CD14-positive monocyte (primary cell): ENCODE data around the gene GPR37L1. TPM values are rescaled to one million over a fixed set of nuclear protein-coding genes. Genes with fewer than 3 reads are reported as not detected.
"Not testable (repeated sequence)": the region's sequence is repeated elsewhere in the genome, so short reads cannot be mapped to it uniquely, and the experiment has no call there.

ENCODE experiments used
- DNase-seq, 3 donors: peaks; one replicate each; pipeline ENCODE4 v3.0.0-alpha.2; 2011 to 2022
- H2AFZ ChIP-seq: 2 replicates; pipeline ENCODE4 v1.6.0; 2012; ENCODE audit warnings: mild to moderate bottlenecking, low read depth, low read length, inconsistent platforms; ENCODE audit not compliant: insufficient read depth, poor library complexity, severe bottlenecking
- H3K27ac ChIP-seq, 2 donors: 1 replicate in 1 of 2; 2 replicates in 1 of 2; pipeline ENCODE4 v1.5.1; 2012 to 2013; ENCODE audit warnings: low read length in 2 of 2, control low read depth in 1 of 2, inconsistent platforms in 1 of 2, low read depth in 1 of 2, mild to moderate bottlenecking in 1 of 2
- H3K27me3 ChIP-seq, 2 donors: one replicate each; pipeline versions ENCODE4 v1.6.0 to v1.6.1; 2011 to 2013; ENCODE audit warnings: low read length in 2 of 2; ENCODE audit not compliant: control insufficient read depth in 2 of 2, insufficient read depth in 2 of 2
- H3K36me3 ChIP-seq, 2 donors: replicated peaks in 1 of 2; 1 replicate in 1 of 2; 2 replicates in 1 of 2; pipeline versions ENCODE4 v1.5.1 to v1.6.1; 2012 to 2013; ENCODE audit warnings: low read length in 2 of 2, control low read depth in 1 of 2, inconsistent platforms in 1 of 2, mild to moderate bottlenecking in 1 of 2; ENCODE audit not compliant: insufficient read depth in 2 of 2, control insufficient read depth in 1 of 2
- H3K4me1 ChIP-seq, 2 donors: 1 replicate in 1 of 2; 2 replicates in 1 of 2; pipeline versions ENCODE4 v1.5.1 to v1.6.1; 2012 to 2013; ENCODE audit warnings: low read length in 2 of 2, control low read depth in 1 of 2, inconsistent platforms in 1 of 2, mild to moderate bottlenecking in 1 of 2, moderate library complexity in 1 of 2; ENCODE audit not compliant: insufficient read depth in 2 of 2, control insufficient read depth in 1 of 2
- H3K4me2 ChIP-seq: replicated peaks from 2 replicates; pipeline ENCODE3; 2012; ENCODE audit warnings: low read length, moderate library complexity, mild to moderate bottlenecking; ENCODE audit not compliant: poor library complexity, severe bottlenecking; ENCODE audit errors: extremely low read depth
- H3K4me3 ChIP-seq, 3 experiments: fragments of 200-600 bp in 1 of 3; sonication (generic) in 1 of 3; replicated peaks in 1 of 3; 1 replicate in 2 of 3; 2 replicates in 1 of 3; pipeline ENCODE4 v1.5.1; 2011 to 2013; ENCODE audit warnings: low read length in 3 of 3, mild to moderate bottlenecking in 3 of 3, control low read depth in 2 of 3, low read depth in 2 of 3, inconsistent platforms in 1 of 3, moderate library complexity in 1 of 3
- H3K79me2 ChIP-seq: 2 replicates; pipeline ENCODE4 v1.6.0; 2012; ENCODE audit warnings: mild to moderate bottlenecking, control low read depth, inconsistent platforms, low read length, moderate library complexity; ENCODE audit not compliant: insufficient read depth
- H3K9ac ChIP-seq: 2 replicates; pipeline ENCODE4 v1.6.0; 2017; ENCODE audit warnings: low read length, mild to moderate bottlenecking; ENCODE audit not compliant: insufficient read depth, poor library complexity, severe bottlenecking
- H3K9me3 ChIP-seq, 2 donors: replicated peaks in 1 of 2; 1 replicate in 1 of 2; 2 replicates in 1 of 2; pipeline versions ENCODE4 v1.5.1 to v1.6.1; 2012 to 2013; ENCODE audit warnings: low read length in 2 of 2, control low read depth in 1 of 2; ENCODE audit not compliant: control insufficient read depth in 1 of 2, insufficient read depth in 1 of 2
- H4K20me1 ChIP-seq: 2 replicates; pipeline ENCODE4 v1.6.0; 2012; ENCODE audit warnings: mild to moderate bottlenecking, low read length, control low read depth, moderate library complexity; ENCODE audit not compliant: insufficient read depth
- H3K27ac Mint-ChIP-seq, 7 donors: one replicate each; pipeline ENCODE4 v1.8.0; 2020; ENCODE audit warnings: mild to moderate bottlenecking in 7 of 7, mixed read lengths in 7 of 7, moderate library complexity in 6 of 7, inconsistent platforms in 2 of 7
- H3K27me3 Mint-ChIP-seq, 3 donors: one replicate each; pipeline ENCODE4 v1.8.0; 2021 to 2022; ENCODE audit warnings: low read depth in 3 of 3, mild to moderate bottlenecking in 3 of 3, mixed read lengths in 3 of 3, moderate library complexity in 3 of 3, inconsistent platforms in 1 of 3
- H3K36me3 Mint-ChIP-seq, 2 donors: one replicate each; pipeline ENCODE4 v1.8.0; 2020; ENCODE audit warnings: mixed read lengths in 2 of 2, inconsistent platforms in 1 of 2, mild to moderate bottlenecking in 1 of 2
- H3K4me1 Mint-ChIP-seq: one replicate; pipeline ENCODE4 v1.8.0; 2020; ENCODE audit warnings: mild to moderate bottlenecking, mixed read lengths
- H3K4me3 Mint-ChIP-seq, 2 donors: one replicate each; pipeline ENCODE4 v1.8.0; 2020; ENCODE audit warnings: mild to moderate bottlenecking in 2 of 2, mixed read lengths in 2 of 2, moderate library complexity in 1 of 2
- H3K9me3 Mint-ChIP-seq, 7 donors: one replicate each; pipeline ENCODE4 v1.8.0; 2020 to 2022; ENCODE audit warnings: mixed read lengths in 7 of 7, mild to moderate bottlenecking in 6 of 7, moderate library complexity in 6 of 7, inconsistent platforms in 2 of 7
- WGBS: methylation state at CpG from one replicate; pipeline ENCODE4 v1.1.5; 2013; ENCODE audit warnings: missing lambda C conversion rate; ENCODE audit not compliant: insufficient coverage; 5-methylcytosine and 5-hydroxymethylcytosine counted together
- intact Hi-C, 2 donors: fragments of 100-400 bp; cut with micrococcal nuclease; formaldehyde crosslinking; loops; one replicate each; pipeline versions ENCODE4 v1.15.0 to v1.15.1; 2023
- polyA plus RNA-seq, 3 donors: library from polyadenylated mRNA; depleted of rRNA in 1 of 3; unstranded in 2 of 3; stranded (reverse) in 1 of 3; fragments of 300-500 nt in 2 of 3; fragments of >200 nt in 1 of 3; fragmentation: Illumina TruSeq in 2 of 3; gene quantifications; 1 replicate in 2 of 3; 2 replicates in 1 of 3; pipeline ENCODE4 v1.2.3, GENCODE V29; 2012 to 2021
- TF ChIP-seq, protein P1 (sequence below): fragments of 200-600 bp; IDR thresholded peaks from one replicate; pipeline ENCODE4 v1.8.0; 2022; ENCODE audit warnings: antibody characterized with exemption, mild to moderate bottlenecking

Gene GPR37L1
- polyA plus RNA-seq, 3 donors = 0.06 to 0.13 TPM; not detected in 1

DNA sequence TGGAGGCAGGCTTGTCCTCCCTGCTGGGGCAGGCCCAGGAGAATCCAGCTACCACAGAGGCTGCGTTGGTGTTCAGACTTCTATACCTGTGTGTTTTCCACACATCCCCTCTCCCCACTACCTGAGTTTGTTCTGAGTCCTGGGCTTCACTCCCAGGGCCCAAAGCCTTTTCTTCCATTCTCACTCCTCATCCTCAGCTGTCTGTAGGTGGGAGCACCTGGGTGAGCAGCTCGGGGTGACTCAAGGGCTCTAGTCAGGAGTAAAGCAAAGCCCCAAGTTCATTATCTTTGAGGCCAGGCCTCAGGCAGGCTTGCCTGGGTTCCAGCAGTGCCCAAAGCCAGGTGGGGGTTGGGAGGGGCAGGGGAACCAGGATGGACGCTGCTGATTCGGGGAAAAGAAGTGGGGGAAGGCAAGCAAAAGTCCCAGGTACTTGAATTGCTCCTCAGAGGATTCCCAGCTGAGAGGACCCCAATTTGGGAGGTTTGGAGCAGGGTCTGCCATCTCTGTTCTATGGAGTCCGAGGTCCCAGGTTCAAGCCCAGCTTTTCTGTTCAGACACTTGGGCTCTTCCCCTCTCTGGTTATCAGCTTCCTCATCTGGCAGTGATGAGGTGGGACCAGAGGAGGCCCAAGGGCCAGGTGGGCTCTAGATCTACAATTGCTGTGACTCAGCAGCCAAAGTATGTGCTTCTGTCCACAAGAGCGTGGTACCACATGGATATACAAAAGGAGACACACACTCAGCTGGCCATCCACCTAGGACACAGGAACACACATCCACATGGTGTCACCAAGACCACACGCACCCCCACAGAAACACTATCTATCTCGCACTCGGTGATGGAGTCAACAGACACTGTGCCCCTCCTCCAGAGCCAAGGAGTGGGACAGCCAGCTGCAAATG is 43.5 kb downstream of the GPR37L1 start:
- H3K9ac ChIP-seq = no peak overlapping the region
- H3K27ac Mint-ChIP-seq = no peak overlapping the region

DNA sequence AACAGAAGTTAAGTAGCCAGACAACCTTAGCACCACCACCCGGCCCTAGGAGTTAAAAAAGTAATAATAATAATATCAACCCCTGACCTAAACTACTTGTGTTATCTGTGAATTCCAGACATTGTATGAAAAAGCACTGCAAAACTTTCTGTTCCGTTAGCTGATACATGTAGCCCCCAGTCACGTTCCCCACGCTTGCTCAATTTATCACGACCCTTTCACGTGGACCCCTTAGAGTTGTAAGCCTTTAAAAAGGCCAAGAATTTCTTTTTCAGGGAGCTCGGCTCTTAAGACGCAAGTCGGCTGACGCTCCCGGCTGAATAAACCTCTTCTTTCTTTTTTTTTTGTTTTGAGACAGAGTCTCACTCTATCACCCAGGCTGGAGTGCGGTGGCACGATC is 44.3 kb downstream of the GPR37L1 start:
- H4K20me1 ChIP-seq, H2AFZ ChIP-seq, H3K4me2 ChIP-seq, H3K9me3 Mint-ChIP-seq, DNase-seq, H3K27me3 ChIP-seq, H3K36me3 Mint-ChIP-seq, H3K36me3 ChIP-seq, H3K27ac ChIP-seq, H3K9ac ChIP-seq, H3K4me3 Mint-ChIP-seq, intact Hi-C loops, H3K27ac Mint-ChIP-seq, H3K79me2 ChIP-seq, H3K9me3 ChIP-seq, H3K4me3 ChIP-seq: not testable (repeated sequence)
- Mint-ChIP-seq H3K4me1 (peaks cover 21% of the 10 kb centered on the region), H3K27me3 (peaks cover 4 to 11% (median 4%) of the 10 kb centered on the region in 3 donors)
- H3K4me1 ChIP-seq = peaks cover 13 to 15% of the 10 kb centered on the region in 2 donors
- WGBS = 98% methylated on average over 9 of the region's 13 CpGs

More for the DNA sequence above, 43.5 kb downstream of the GPR37L1 start:
- TF ChIP-seq, protein P1, sequence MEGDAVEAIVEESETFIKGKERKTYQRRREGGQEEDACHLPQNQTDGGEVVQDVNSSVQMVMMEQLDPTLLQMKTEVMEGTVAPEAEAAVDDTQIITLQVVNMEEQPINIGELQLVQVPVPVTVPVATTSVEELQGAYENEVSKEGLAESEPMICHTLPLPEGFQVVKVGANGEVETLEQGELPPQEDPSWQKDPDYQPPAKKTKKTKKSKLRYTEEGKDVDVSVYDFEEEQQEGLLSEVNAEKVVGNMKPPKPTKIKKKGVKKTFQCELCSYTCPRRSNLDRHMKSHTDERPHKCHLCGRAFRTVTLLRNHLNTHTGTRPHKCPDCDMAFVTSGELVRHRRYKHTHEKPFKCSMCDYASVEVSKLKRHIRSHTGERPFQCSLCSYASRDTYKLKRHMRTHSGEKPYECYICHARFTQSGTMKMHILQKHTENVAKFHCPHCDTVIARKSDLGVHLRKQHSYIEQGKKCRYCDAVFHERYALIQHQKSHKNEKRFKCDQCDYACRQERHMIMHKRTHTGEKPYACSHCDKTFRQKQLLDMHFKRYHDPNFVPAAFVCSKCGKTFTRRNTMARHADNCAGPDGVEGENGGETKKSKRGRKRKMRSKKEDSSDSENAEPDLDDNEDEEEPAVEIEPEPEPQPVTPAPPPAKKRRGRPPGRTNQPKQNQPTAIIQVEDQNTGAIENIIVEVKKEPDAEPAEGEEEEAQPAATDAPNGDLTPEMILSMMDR = no peak
- H3K4me1 ChIP-seq = peaks cover 21 to 24% of the 10 kb centered on the region in 2 donors
- DNase-seq = no peak
- peaks cover 4 to 11% (median 4%) of the 10 kb centered on the region in 3 donors for H3K27me3 Mint-ChIP-seq
- no peak overlapping the region for H3K27ac ChIP-seq
- peaks cover 29% of the 10 kb centered on the region for H3K4me1 Mint-ChIP-seq
- intact Hi-C loops = no loop called here
- no peak overlapping the region for H3K4me3 ChIP-seq
- no peaks in the 10 kb centered on the region for H3K36me3 Mint-ChIP-seq
- H3K9me3 Mint-ChIP-seq = no peaks in the 10 kb centered on the region
- H3K36me3 ChIP-seq = no peaks in the 10 kb centered on the region
- H3K27me3 ChIP-seq = no peaks in the 10 kb centered on the region
- peaks cover 12% of the 10 kb centered on the region for H3K79me2 ChIP-seq
- no peak overlapping the region for H3K4me3 Mint-ChIP-seq
- WGBS = 87% methylated on average over 7 of the region's 9 CpGs
- no peak overlapping the region for H3K4me2 ChIP-seq
- H4K20me1 ChIP-seq = no peaks in the 10 kb centered on the region
- H3K9me3 ChIP-seq = no peaks in the 10 kb centered on the region
- no peak overlapping the region for H2AFZ ChIP-seq
